Stimulated activated CD4-positive, alpha-beta T cell treated with anti-CD3 and anti-CD28 coated beads, Interleukin-15, amount 100 ng/mL, for 24 hours (primary cell): ENCODE data around the gene CAP2.

Experiments
- DNase-seq: peaks from one replicate; pipeline ENCODE4 v3.0.0-alpha.2; 2020

CAP2 gene

DNA sequence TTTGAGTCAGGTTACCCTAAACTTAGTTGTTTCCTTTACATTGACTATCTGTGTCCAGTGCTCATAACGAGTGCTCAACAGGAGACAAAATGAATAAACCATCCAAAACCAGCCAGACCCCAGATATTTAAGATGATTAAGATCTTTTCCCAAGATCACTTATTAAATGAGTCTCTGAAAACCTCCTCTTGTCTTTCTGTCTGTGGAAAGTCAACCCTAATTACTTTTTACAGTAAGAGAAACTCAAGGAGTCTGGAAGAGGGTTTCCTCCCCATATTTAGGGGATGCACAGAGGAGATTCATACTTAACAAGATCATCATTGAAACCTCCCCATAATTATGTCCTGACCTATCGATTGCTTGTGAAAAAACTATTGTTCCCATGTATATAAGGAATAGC, 84.0 kb downstream of the CAP2 start:
- no peak for DNase-seq

DNA sequence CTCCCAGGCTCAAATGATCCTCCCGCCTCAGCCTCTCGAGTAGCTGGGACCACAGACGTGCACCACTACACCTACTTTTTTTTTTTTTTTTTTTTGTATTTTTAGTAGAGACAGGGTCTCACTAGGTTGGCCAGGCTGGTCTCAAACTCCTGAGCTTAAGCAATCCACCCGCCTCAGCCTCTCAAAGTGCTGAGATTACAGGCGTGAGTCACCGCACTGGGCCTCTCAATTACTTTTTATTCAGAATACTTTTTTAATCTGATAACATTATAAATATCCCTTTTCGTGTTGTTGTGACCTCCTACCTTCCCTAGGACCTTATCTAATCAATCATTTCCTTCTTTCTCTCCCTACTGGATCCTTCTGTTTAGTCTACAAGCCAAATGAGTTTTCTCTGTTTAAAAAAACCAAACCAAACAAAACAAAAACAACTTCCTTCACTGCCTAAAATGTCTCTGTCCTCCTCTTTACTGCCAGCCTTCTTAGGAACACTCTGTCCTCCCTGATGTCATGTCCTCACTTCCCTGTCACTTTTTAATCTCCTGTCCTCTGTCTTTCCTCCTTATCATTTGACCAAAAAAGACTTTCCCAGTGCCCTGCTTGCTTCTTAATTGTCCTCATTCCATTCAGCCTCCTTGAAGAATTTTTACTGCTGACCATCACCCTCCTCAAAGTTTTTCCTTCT, 85.0 kb downstream of the CAP2 start:
- DNase-seq = no peak

DNA sequence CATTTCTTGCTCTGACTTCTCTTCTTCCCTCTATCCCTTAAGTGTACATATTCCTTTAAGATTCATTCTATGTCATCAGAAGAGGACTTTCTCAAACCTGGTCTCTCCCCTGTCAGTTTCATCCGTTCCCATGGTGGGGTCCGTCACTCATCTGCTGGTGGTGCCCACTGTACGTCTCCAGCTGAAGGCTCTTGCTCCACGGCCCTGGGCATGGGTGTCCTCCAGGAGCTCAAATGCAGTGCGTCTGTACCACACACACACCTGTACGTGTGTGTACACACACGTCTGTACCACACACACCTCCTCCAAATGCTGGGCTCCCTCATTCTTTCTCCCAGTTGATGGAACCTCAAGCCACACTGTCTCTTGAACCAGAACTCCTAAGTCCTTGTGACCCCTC, 85.6 kb downstream of the CAP2 start:
- DNase-seq = no peak

GRCh38 chr6:17480476-17480875, 87.1 kb downstream of the CAP2 start:
- DNase-seq = no peak

GRCh38 chr6:17482711-17483110, 89.3 kb downstream of the CAP2 start:
- DNase-seq = no peak

DNA sequence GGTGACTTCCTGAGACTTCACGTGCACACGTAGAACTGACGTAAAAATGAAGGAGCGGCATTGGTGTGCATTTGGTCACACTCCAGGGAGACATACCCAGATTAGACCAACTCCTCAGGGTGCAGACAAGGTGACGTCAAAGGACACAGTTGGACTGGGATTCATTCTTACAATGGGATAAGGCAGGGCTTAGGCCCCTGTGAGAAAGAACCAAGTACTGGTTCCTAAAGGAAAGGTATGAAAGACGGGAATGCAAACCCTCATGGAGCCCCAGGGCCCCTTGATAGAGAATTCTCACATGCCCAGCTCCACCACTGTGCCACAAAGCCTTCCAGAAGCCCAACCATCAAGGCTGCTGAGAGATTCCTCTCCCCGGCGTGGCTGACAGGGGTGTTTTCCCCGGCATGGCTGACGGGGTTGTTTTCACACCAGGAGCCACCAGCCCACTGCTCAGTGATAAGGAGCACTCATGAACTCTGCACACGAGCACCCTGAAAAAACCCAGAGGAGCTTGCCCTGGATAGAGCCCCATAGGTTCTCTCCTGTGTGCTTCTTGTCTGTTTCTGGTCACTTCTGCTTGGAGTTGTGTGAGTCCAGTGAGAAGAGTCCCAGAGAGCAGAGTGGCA, 90.1 kb downstream of the CAP2 start:
- DNase-seq = no peak

GRCh38 chr6:17484201-17484849, 90.9 kb downstream of the CAP2 start:
- DNase-seq = no peak

DNA sequence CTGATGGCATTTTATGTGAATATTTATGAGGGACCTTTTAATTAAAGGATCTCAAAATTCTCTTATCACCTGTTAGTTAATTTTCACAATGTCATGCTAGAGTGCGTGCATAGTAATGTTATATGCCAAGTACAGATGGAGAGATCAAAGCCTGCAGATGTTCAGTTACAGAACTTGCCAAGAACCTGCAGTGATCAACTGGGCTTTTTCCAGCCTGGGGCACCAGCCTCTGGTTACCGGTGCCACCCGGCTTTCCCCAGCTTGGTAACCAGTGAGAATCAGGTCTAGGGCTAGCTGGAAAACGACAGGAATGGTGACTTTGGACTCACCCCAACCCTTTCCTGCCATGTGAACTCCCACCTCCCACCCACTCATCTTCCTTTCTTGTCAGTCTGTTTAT, 91.8 kb downstream of the CAP2 start:
- no peak for DNase-seq

DNA sequence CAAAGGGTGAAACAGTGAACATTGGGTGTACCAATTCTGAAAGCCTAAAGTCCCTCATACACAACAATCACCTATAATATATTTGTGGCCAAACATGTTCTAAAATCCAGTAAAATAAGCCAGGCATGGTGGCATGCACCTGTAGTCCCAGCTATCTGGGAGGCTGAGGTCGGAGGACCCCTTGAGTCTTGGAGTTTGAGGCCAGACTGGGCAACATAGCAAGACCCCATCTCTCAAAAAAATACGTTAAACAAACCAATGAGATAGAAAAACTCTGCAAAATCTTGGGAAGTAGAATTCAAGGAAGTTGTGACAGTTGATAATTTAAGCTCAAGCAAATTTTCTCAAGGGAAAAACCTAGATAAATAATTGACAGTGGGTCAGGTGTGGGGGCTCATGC, 92.6 kb downstream of the CAP2 start:
- DNase-seq = no peak

DNA sequence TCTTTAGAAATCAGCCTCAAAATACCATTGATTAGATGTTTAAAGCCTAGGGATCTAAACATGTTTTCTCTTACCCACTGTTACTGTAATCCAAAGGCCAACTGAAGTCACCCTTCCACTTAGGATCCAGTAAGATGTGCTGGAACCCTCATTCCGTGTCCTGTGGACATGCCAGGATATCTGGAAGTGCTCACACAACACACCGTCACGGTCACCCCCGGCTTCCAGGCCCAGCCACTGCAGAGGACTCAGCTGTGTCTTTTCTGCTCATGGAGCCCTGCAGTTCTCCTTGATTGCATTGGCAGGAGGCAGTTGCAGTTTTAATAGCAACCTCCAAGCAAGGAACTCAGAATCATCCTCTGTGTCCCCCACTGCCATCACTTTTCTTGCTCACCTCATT, 93.3 kb downstream of the CAP2 start:
- no peak for DNase-seq

- DNase-seq = no peak
Measured at GRCh38 chr6:17490724-17491123, 97.3 kb downstream of the CAP2 start.

DNA sequence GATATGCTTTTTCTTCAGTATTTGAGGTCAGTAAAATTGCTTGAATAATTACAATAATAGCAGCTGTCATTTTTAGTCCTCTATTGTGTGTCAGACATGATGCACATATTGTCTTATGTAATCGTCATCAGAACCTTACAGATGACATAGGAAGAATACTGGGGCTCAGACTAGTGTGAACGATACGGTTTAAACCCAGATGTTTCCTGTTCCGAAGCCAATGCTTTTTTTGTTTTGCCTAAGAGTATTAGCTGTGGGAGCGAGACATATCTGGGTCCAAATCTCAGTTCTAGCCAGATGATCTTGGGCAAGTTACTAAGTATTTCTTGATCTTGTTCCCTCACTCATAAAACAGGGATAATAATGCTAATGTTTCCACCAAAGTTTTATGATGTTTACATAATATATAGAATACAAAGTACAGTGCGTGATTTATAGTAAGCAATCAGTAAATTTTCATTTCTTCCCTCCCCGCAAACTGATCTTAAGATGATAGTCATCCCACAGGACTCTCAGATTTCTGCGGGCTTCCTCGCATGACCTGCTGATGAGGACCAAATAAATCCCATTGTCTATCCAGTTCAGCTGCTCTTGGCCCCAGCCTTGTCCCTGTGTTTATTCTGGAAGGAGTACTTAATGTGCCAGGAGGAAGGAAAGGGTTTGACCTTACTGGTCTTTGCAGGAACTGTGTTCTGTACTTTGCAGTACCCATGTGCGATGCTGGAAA, 98.2 kb downstream of the CAP2 start:
- no peak for DNase-seq

GRCh38 chr6:17492350-17492749, 99.0 kb downstream of the CAP2 start:
- no peak for DNase-seq

DNA sequence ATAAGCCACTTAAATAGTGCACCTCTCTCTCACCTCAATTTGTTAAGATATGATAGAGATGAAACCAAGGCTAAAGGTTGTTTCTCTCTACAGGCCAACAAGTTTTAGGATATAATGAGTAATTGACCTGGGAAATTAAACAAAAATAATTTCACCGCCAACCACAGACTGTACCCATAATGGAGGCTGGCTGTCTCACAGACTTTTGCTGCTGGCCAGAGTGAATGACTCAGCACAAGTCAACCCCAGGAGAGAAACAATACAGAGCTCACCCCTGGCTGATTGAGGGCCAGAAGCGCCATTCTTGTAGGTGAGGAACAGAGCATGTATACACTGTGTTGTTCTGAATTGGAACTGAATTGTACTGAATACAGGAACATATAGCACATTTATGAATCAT, 99.9 kb downstream of the CAP2 start:
- no peak for DNase-seq

GRCh38 chr6:17494177-17494576, 100.8 kb downstream of the CAP2 start:
- no peak for DNase-seq

DNA sequence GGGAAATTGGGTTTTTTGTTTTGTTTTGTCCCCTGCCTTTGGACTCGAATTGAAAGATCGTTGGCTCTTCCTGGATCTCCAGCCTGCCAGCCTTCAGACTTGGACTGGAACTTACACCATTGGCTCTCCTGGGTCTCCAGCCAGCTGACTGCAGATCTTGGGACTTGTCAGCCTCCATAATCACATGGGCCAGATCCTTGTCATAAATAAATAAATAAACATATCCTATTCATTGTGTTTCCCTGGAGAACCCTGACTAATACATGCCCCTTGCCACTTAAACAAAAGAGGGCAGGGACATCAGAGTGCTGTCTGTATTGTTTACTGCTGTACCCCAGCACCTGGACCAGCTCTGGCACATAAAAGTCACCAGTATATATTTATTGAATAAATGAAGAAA, 101.5 kb downstream of the CAP2 start:
- DNase-seq = no peak

GRCh38 chr6:17497535-17498095, 104.2 kb downstream of the CAP2 start:
- DNase-seq = no peak

DNA sequence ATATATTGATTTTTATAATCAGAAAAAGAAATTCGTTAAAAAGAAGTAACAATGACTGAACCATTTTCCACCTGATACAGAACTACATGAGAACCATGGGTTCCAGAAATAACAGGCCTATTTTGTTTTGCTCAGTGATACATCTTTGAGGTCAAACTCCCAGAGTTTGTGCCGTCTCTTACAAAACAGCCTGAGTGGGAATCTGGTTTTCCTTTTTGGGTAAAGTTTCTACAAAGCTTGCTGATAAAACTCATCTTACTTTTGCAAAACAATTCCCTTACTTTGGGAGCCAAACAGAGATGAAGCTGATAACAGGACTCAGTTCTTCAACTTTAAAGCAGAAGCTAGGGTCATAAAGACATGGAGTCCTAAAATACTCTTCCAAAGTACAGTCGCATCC, 108.0 kb downstream of the CAP2 start:
- DNase-seq = no peak

DNA sequence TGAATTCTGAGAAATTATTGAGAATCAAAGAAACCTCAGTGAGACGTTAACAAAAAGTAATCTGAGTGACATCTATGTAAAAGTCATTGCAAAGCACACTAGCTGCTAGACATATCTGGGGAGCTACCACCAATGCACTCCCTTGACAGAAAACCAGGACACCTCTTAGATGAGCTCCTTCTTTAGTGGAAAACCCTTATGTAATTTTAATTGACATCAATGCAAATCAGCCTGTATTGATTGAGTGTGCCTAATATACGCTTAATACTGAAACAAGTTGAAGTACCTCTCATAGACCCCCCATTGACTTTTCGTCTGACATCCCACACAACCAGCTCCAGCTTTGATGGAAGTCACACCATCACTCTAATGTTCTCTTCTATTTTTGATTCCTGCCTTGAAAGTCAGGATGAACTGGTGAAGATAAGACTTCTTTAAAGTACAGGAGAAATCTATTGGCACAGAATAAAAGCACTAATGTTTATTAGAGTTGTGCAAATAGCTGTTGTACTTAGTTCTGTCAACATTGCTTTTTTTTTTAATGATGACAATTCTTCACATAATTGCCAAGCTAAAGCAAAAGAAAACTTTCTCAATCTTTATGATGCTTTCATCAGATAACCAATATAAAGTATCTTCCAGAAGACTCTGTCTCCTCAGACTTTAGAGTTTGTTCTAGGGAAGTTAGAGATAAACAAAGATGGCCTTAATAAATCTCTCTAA, 108.7 kb downstream of the CAP2 start:
- no peak for DNase-seq

- DNase-seq = no peak
Measured at GRCh38 chr6:17503051-17503450, 109.7 kb downstream of the CAP2 start.

DNA sequence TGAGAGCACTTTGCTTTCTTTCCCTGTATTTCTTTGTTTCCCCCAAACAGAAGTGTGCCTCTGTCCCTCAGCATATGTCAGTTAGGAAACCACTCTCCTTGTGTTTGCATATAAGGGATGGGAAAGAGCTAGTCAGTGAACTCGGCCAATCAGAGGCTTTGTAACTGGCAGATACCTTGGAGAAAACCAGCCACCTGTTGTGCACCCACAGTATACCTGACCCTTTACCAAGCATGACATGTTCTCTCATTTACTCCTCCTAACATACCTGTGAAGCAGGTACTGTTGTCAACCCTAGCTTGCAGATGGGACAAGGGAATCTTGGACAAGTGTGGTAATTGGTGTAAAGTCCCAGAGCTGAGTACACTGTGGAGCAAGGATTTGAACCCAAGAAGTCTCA, 110.6 kb downstream of the CAP2 start:
- DNase-seq = no peak

DNA sequence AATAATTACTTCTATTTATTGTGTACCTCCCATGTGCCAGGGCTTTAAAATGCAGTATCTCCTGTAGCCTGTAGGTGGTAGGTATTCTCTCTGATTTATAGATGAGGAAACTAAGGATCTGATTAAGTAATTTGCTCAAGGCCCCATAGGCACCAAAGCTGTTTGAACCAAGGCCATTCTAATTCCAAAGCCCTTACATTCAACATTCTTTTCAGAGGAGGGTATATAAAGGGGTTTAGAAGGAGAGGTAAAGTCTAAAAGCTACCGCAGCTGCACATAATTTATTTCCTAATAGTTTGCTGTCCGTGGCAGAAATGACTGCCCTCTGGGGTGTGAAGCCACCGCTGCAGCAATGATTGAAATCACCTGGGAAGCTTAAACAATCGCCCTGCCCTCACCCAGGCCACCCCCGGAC, 111.7 kb downstream of the CAP2 start:
- DNase-seq = no peak

- no peak for DNase-seq
Measured at GRCh38 chr6:17505767-17506280, 112.4 kb downstream of the CAP2 start.
